ENCODE data around the gene RNF144A. TPM values are rescaled to one million over a fixed set of nuclear protein-coding genes. Genes with fewer than 3 reads are reported as not detected.

The RNF144A gene
- total RNA-seq, 1 experiment from 2014 or later = 13.0 TPM

DNA sequence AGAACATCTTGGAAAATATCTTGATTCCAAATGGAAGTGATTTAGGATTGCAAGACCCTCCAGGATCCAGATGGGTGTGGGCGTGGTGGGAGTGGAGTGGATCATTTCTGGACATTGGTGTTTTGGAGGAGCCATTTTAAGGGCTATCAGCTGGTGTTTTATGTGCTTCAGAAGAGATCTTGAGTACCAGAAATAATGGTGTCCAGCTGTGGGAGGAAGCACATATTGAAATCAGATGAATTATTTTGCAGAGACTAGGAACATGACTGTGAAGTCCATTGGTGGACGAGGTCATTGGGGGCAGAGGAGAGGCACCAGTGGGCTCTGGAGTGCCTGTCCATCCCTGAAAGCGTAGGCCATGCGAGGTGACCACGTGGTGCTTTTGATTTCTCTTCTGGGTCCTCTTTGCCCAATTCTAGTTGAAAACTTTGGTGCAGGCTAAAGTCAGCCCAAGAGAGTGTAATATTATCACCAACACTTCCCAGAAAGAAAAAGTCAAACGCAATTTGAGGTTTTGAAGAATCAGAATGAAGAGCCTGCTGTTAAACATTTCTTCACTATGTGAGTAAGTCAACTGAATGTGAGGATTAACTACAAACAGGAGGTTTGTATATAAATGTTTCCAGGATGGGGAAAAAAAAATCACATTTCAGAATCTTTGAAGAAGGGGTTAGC lies 31.6 kb downstream of the RNF144A start:
- TF ChIP-seq EGR1 (IDR thresholded peaks at IDR 0.05; ENCODE audit: low read depth) (no peak), EZH2phosphoT487 (IDR thresholded peaks at IDR 0.05; ENCODE audit: borderline replicate concordance) (no peak), CEBPB (IDR thresholded peaks at IDR 0.05; ENCODE audit: low read depth) (no peak), ZFX (IDR thresholded peaks at IDR 0.05) (no peak), ELF1 (IDR thresholded peaks at IDR 0.05; ENCODE audit: borderline replicate concordance, low read depth) (no peak), ZNF274 (IDR thresholded peaks at IDR 0.05; ENCODE audit: low read depth, low read length) (no peak), EZH2 (IDR thresholded peaks at IDR 0.05) (no peak)
- TF ChIP-seq, protein P1, sequence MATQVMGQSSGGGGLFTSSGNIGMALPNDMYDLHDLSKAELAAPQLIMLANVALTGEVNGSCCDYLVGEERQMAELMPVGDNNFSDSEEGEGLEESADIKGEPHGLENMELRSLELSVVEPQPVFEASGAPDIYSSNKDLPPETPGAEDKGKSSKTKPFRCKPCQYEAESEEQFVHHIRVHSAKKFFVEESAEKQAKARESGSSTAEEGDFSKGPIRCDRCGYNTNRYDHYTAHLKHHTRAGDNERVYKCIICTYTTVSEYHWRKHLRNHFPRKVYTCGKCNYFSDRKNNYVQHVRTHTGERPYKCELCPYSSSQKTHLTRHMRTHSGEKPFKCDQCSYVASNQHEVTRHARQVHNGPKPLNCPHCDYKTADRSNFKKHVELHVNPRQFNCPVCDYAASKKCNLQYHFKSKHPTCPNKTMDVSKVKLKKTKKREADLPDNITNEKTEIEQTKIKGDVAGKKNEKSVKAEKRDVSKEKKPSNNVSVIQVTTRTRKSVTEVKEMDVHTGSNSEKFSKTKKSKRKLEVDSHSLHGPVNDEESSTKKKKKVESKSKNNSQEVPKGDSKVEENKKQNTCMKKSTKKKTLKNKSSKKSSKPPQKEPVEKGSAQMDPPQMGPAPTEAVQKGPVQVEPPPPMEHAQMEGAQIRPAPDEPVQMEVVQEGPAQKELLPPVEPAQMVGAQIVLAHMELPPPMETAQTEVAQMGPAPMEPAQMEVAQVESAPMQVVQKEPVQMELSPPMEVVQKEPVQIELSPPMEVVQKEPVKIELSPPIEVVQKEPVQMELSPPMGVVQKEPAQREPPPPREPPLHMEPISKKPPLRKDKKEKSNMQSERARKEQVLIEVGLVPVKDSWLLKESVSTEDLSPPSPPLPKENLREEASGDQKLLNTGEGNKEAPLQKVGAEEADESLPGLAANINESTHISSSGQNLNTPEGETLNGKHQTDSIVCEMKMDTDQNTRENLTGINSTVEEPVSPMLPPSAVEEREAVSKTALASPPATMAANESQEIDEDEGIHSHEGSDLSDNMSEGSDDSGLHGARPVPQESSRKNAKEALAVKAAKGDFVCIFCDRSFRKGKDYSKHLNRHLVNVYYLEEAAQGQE (IDR thresholded peaks at IDR 0.05; ENCODE audit: low read depth) = no peak
- TF ChIP-seq, protein P2, sequence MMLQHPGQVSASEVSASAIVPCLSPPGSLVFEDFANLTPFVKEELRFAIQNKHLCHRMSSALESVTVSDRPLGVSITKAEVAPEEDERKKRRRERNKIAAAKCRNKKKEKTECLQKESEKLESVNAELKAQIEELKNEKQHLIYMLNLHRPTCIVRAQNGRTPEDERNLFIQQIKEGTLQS (IDR thresholded peaks at IDR 0.05) = no peak
- CTCF ChIA-PET = no interaction called here
- no peaks in the 10 kb centered on the region for H3K4me1 ChIP-seq (ENCODE audit: control insufficient read depth in 1 of 2, insufficient read depth in 2 of 2, low read length in 2 of 2)
- POLR2A ChIA-PET = no interaction called here
- H3K9me3 ChIP-seq (ENCODE audit: control insufficient read depth in 1 of 2, insufficient read depth in 1 of 2, low read depth in 1 of 2, low read length in 2 of 2) = no peaks in the 10 kb centered on the region
- DNase-seq (ENCODE audit: low read depth, low spot score) = no peak
- H3K4me2 ChIP-seq (ENCODE audit: low read length) = no peak overlapping the region
- no peaks in the 10 kb centered on the region for H3K9me2 ChIP-seq (ENCODE audit: insufficient read depth)
- intact Hi-C loops (cut with micrococcal nuclease) = no loop called here
- no peak overlapping the region for H3K9ac ChIP-seq (ENCODE audit: low read length)
- no peak overlapping the region for H3K4me3 ChIP-seq (replicated peaks in 1 of 2; ENCODE audit: low read depth in 1 of 2, low read length in 2 of 2)
- H3K27me3 ChIP-seq (ENCODE audit: insufficient read depth, low read length) = no peaks in the 10 kb centered on the region
- no peaks in the 10 kb centered on the region for H3K36me3 ChIP-seq (ENCODE audit: control insufficient read depth in 1 of 2, insufficient read depth in 2 of 2, low read length in 2 of 2)
- no peak overlapping the region for H2AFZ ChIP-seq (ENCODE audit: low read depth, low read length, poor library complexity, severe bottlenecking)
- no peaks in the 10 kb centered on the region for H3K79me2 ChIP-seq (ENCODE audit: insufficient read depth, low read length)
- RAD21 ChIA-PET (ENCODE audit: low non-redundant PET in 1 of 2, low total read pairs in 2 of 2, uncharacterized antibody in 2 of 2, unreplicated experiment in 2 of 2) = no interaction called here
- ATAC-seq = no peak
- BruUV-seq (replicated peaks) = no TSS peak
- H4K20me1 ChIP-seq (ENCODE audit: insufficient read depth) = no peaks in the 10 kb centered on the region
- H3K27ac ChIP-seq (ENCODE audit: low read depth, low read length) = no peak overlapping the region

Data from HCT116 (cell line).